ENCODE data around the gene KCNJ6.
"Not testable (repeated sequence)": the region's sequence is repeated elsewhere in the genome, so short reads cannot be mapped to it uniquely, and the experiment has no call there.

The KCNJ6 gene

GRCh38 chr21:37916310-37917051 is at the start of gene KCNJ6:
Gene KCNJ6 (minus strand): TSS chr21:37916457. CDS start chr21:37840682, 75,775 bp downstream.
- peak; percentile 58 for DNase-seq

DNA sequence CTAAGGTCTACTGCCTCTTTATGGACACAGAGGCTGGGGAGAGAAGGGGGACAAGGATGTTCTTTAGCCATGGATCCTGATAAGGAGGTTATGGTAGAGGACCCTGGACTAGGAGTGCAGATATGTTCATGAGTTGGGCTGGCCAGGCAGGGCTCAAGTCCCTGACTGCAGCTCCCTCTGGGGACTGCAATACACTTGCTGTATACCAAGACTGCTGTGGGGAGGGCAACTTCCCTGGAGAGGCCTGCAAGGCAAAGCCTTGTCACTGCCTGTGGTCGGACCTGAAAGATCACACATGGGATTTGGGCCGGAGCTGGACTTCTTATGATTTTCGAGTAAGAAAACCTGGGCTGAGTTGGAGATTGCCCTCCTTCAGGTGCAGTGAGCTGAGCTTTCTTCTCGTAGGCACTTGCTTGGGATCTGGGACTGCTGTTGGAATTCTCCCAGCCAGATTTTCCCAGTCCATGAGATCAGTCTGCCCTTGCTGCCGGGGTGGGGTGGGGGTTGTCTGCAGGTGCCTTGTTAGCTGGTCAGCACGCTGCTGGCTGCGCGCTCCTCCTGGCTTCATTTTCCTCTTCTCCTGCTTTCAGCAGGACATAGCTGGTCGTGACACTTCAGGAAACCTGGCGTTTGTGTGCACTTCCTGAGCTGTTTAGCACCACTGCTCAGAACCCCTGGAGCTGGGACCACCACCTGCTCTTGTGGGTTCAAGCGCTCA is 49.0 kb upstream of the KCNJ6 start:
- no peak for DNase-seq

DNA sequence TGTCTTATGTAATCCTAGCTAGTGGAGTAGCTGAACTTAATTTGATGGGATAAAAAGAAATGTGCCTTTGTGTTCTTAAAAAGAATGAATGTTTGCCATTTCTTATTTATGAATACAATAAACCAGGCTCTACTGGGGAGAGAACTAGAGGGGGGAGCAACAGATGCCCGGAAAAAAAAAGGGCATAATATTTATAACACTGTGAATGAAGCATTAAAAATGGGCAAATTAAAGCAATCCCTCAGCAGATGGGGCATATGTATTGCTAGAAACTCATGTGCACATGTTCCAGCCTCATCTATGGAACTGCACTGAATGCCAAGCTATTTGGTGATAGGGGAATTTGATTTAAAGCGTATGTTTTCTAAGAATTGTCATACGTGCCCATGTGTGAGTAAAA is 42.3 kb upstream of the KCNJ6 start:
- no peak for DNase-seq

- DNase-seq = no peak
Measured at GRCh38 chr21:37956772-37957171, 40.5 kb upstream of the KCNJ6 start.

- DNase-seq = no peak
Measured at GRCh38 chr21:37945036-37945435, 28.8 kb upstream of the KCNJ6 start.

- no peak for DNase-seq
Measured at GRCh38 chr21:37944496-37944895, 28.2 kb upstream of the KCNJ6 start.

DNA sequence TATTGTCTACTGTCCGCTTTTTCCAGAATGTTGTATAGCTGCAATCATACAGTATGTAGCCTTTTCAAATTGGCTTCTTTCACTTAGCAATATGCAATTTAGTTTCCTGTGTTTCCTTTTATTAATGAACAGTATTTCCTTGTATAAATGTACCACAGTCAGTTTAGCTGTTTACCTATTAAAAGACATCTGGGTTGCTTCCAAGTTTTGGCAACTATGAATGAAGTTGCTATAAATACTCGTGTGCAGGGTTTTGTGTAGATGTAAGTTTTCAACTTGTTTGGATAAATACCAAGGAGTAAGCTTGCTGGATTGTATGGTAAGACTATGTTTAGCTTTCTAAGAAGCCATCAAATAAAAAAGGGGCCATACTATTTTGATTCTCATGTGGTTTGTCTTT is 24.4 kb upstream of the KCNJ6 start:
- DNase-seq = no peak

- DNase-seq = no peak
Measured at GRCh38 chr21:37939838-37940237, 23.6 kb upstream of the KCNJ6 start.

DNA sequence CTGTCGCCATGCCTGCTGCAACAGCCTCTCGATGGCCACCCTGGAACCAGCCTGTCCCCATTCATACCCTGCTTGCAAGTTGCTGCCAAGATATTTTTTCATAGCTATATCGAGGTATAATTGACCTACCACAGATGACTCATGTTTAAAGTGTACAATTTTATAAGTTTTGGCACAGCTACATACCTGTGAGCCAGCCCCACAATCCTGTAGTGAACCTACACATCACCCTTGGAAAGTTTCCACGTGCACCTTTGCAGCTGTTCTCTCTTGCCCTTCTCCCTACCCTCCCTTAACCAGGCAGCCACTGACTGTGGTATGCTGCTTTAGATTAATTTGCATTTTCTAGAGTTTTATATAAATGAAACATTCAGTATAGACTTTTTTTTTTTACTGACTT is 23.0 kb upstream of the KCNJ6 start:
- DNase-seq = no peak

DNA sequence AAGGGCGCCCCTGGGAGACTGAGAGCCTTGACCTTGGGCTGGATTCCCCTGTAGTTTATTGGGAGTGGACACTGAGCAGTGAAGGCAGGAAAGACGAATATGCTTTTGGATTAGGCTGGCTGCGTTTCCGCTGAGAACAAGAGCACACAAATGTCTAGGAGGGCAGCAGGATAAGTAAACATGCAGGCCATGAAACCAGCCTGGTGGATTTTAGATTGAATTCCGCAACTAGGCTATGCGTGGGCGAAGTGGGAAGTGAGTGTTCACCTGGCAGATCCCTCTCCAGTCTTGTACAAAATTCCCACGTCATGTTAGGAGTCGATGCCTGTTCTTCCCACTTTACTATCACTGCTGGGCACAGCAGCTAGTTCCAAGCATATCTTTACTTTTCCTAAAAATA is 21.4 kb upstream of the KCNJ6 start:
- no peak for DNase-seq

DNA sequence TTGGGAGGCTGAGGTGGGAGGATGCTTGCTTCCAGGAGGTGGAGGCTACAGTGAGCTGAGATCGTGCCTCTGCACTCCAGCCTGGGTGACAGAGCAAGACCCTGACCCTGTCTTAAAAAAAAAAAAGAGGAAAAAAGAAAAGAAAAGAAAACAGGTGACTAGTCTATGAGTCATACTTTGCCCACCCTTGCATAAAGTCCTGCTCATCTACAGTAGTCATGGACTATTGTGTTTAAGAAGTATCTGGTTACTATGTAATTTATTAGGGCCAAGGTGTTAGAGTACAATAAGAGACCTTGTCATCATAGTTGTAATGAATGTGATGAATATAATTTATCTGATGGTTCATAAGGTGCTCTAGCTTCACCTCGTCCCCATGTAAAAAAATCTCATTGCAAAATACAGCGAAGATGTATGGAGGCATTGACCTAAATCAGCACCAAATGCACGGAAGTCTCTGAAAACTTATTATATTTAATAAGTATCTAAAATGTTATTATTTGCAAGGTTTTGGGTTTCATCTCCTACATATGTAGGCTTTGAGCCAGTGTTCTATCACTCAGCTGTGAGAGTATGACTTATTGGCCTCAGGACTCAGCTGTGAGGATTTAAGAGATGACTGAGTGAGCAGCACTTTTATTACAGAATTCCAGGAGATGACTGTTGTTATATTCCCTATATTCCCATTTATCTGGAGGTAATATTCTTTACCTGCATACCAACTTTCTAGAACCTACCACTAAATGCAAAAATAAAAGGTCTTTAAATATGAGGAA is 19.9 kb upstream of the KCNJ6 start:
- no peak for DNase-seq

DNA sequence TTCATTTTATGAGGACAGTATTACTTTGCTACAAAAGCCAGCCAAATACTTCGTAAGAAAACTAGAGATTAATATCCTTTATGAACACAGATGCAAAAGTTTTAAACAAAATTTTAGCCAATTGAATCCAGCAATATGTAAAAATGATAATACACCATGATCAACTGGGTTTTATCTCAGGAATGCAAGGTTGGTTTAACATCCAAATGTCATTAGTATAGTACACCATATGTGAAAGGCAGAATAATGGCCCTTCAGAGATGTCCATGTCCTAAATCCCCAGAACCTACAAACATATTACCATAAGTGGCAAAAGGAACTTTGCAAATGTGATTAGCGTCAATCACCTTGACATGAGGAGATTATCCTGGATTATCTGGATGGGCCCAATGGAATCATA is 16.7 kb upstream of the KCNJ6 start:
- DNase-seq = no peak

GRCh38 chr21:37927711-37928110 is 11.5 kb upstream of the KCNJ6 start:
- no peak for DNase-seq

DNA sequence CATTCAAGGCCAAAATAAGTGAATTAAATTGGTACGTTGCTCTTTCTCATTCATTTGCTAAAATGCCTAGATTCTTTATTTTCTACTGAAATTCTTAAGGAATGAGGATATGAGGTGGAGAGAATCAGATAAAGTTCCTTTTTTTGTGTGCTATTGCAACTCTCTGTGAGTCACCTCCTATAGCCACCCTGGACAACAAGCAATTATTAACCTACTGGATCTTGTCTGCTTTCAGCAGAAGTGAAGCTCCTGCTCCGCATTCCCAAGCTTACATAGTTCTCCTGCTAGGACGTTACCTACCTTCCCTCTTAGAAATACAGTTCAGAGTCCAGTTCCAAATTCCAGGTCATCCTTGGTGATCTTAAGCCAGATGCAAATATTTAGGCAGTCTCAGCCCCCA is 4.8 kb upstream of the KCNJ6 start:
- no peak for DNase-seq

GRCh38 chr21:37920302-37920701 is 4.0 kb upstream of the KCNJ6 start:
- not testable (repeated sequence) for DNase-seq

- DNase-seq = no peak
Measured at GRCh38 chr21:37917612-37918011, 1.4 kb upstream of the KCNJ6 start.

GRCh38 chr21:37915941-37916309 is 332 bp downstream of the KCNJ6 start:
- DNase-seq = no peak

DNA sequence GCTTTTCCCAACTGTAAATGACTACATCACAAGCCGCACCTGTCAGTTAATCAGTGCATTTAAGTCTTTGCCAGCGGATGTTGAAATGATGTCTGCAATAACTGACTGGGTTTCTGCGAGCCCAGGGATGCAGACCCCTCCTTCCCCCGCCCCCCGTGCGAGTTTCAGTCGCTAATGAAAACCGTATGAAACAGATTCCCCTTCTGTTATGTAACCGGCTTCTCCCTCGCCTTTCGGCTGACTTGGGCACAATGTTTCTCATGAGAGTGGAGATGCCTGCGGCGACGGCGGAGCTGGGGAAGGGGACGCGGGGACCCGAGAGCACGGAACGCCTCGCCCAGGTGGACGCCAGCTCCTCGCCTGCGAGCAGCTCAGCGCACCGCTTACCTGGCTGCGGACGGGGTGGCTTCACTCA is 753 bp downstream of the KCNJ6 start:
- no peak for DNase-seq

GRCh38 chr21:37912616-37913015 is 3.6 kb downstream of the KCNJ6 start:
- DNase-seq = no peak

GRCh38 chr21:37909936-37910335 is 6.3 kb downstream of the KCNJ6 start:
- DNase-seq = no peak

GRCh38 chr21:37908691-37909090 is 7.6 kb downstream of the KCNJ6 start:
- DNase-seq = no peak

DNA sequence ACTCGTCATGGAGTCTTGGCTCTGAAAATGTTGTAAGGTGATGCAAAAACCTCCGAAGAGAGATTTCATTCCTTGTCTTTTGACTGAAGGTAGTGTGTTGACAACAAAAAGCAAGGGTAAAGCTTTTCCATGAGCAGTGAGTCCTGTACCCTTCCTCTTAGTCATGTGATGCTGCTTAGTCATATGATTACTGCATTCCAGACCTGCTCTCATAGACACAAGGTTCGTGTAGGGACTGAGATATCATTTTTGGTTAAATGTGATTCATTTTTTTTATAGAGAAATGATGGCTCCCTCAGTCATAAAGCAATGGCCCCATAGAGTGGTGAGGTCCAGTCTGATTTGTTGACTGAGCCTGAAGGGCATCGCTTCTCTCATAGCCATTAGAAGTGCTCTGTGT is 9.2 kb downstream of the KCNJ6 start:
- no peak for DNase-seq

DNA sequence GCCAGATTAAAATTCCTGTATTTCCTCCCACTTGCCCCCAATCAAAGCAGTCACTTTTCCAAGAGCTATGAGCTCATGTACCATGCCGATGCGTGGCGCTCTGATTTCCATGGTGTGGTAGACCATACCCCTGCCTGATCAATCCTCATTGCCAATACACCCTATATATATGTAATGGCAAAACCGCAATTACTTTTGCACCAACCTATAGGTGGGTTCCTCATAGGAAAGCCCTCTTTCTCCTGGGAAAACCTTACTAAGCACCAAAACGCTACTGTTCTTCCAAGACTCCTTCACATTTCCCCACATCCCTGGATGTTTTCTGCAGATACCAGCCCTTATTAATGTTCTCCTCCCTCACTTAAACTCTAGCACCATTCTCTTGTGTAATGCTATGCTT is 11.0 kb downstream of the KCNJ6 start:
- no peak for DNase-seq

DNA sequence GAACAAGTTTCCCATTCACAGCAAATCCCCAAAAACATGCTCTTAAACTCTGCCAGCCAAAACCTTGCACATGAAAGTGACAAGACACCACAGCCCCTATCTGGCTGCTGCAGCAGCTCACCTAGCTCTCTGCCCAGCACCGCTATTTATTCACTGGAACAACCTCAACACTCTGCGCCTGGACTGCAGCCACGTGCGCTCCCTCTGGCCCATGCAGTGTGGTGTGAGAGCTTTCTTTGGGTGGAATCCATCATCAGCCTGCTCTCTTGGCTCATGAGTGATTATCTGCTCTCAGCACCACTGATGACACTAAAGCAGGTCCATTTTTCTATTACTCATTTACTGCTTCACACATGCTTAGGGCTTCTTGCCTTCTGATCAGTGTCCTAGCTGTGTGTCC is 11.4 kb downstream of the KCNJ6 start:
- DNase-seq = no peak
